Renal cortex interstitium (tissue), 11 donors: ENCODE results near the gene FGFRL1. TPM values are rescaled to one million over a fixed set of nuclear protein-coding genes. Genes with fewer than 3 reads are reported as not detected.
"Not testable (repeated sequence)": the region's sequence is repeated elsewhere in the genome, so short reads cannot be mapped to it uniquely, and the experiment has no call there.

ENCODE experiments used
- DNase-seq, 11 donors: peaks; one replicate each; pipeline ENCODE4 v3.0.0-alpha.2; 2013; ENCODE audit warnings: low read depth in 9 of 11, low spot score in 4 of 11; ENCODE audit errors: extremely low read depth in 1 of 11
- polyA plus RNA-seq, 3 donors: library from polyadenylated mRNA; unstranded; fragments of 120-200 nt; gene quantifications; one replicate each; pipeline ENCODE4 v1.2.1, GENCODE V29; 2013; ENCODE audit not compliant: insufficient read length in 3 of 3

FGFRL1 gene
- polyA plus RNA-seq, 3 donors = 35.1 to 43.3 (median 36.3) TPM

DNA sequence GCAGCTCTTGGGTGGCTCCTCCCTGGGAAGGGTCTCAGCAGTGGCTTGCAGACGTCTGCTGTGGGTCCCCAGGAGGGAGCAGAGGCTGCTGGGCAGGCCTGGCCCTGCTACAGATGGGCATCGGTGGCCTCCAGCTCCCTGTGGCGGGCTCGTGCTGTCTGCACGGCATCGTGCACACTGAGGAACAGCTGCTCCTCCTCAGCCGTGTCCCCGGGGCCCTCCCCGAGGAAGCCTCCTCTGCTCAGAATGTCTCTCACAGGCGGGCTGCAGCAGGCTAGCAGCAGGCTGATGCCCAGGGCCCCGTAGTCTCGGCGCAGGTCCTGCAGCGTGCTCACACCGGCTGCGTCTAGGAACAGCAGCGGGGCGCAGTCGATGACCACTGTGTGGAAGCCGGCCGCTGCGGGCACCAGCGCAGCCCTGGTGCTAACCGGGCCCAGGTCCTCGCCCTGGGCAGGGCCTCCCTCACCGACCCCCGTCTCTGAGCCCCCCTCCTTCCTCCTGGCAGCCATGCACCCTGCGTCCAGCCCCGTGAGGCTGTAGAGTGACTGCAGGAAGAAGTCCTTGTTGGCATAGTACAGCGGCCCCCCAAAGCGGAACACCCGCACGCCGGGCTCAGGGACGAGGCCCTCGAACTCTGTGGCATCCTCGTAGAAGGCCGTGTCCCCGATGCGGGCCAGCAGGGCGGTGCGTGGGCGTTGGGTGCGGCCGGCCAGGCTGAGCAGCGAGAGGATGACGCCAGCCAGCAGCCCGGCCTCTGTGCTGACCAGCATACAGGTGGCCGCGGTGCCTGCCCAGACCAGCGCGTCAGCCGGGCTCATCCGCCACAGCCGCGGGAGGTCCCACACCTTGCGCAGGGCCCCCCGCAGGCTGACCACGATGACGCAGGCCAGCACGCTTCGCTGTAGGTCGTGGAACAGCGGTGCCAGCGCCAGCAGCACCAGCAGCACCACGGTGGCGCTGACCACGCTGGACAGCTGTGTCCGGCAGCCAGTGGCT is 22.4 kb upstream of the FGFRL1 start:
- DNase-seq = no peak

DNA sequence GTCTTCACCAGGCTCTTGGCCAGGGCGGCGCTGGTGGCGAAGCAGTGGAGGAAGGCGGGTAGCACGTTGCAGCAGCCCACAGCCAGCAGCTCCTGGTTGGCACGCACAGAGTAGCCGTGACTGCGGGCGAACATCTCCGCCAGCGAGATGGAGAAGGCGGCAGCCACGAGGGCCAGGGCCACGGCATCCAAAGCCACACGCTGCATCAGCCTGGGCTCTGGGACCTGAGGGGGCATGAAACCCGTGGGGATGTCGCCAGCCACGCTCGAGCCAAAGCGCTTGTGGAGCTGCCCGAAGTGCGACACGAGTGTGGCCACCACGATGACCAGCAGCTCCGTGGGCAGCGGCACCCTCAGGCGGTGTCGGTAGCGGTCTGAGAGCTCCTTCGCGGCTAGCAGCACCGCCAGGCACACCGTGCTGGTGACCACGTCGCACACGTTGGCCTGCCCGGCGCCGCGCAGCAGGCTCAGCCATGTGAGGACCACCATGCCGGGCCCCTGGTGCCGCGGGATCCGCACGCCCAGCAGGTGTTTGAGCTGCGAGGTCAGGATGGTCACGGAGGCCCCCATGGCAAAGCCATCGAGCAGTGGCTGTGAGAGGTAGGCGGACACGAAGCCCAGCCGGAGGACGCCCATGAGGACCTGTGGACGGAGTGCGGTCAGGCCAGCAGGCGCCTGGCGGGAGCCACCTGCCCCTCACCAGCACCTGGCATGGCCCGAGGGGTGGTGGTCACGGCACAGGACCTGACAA is 21.5 kb upstream of the FGFRL1 start:
- no peak for DNase-seq

DNA sequence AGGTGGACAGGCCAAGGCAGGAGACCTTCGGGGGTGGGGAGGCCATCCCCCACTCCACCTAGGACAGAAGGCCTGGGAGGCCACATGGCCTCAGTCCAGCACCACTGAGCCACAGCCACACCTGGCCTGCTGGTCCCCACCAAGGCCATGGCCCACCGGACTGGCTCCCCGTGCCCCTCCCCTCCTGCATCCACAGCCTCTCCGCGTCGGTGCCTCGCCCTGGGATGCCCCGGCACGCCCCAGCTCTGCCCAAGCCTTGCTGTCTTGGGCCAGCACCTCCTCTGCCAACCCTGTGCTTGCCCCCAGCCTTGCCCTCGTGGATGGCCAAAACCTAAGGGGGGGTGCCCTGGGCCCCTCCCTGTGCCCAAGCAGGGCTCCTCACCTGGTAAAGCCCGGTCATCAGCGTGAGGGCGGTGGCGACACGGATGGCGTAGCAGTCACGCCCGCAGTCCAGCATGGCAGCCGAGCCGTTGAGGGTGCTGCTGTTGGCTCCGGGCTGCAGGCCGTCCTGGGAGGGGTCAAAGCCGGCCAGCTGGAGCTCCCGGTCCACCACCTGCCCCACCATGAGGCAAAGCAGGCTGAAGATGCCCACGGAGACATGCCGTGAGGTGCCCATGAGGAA is 20.6 kb upstream of the FGFRL1 start:
- no peak for DNase-seq

DNA sequence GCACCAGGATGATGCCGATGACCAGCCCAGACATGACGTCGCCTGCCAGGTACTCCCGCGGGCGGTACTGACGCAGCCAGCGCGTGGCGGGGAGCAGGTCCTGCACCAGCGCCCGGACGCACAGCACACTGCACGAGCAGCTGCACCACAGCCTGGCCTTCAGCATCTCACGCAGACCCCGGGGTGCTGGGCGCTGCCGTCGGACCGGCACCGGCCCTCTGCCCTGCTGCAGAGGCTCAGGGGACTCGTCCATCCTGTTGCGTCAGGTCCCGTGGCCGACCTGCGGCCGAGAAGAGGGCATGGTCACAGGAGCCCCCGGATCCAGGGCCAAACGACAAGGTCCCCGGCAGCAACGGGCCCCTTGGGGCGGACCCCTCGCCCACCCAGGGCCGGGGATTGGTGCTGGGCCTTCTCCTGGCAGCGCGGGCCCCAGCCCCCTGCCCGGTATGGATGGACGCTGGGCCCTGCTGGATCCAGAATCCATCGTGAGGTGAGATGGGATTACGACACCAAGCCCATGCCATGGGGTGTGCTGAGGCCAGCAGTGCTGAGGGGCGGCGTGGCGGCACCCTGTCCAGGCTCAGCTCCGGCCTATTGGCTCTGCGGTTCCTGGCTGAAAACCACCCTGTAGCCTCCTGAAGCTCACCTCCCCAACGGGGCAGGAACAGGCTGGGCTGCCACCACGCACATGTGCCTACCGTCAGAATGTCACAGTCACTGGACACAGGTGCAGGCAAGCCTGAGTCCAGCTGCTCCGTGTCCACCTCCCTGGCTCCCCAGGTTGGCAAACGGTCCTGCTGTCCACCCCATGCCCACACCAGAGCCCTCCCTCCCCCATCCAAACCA is 19.8 kb upstream of the FGFRL1 start:
- no peak for DNase-seq

DNA sequence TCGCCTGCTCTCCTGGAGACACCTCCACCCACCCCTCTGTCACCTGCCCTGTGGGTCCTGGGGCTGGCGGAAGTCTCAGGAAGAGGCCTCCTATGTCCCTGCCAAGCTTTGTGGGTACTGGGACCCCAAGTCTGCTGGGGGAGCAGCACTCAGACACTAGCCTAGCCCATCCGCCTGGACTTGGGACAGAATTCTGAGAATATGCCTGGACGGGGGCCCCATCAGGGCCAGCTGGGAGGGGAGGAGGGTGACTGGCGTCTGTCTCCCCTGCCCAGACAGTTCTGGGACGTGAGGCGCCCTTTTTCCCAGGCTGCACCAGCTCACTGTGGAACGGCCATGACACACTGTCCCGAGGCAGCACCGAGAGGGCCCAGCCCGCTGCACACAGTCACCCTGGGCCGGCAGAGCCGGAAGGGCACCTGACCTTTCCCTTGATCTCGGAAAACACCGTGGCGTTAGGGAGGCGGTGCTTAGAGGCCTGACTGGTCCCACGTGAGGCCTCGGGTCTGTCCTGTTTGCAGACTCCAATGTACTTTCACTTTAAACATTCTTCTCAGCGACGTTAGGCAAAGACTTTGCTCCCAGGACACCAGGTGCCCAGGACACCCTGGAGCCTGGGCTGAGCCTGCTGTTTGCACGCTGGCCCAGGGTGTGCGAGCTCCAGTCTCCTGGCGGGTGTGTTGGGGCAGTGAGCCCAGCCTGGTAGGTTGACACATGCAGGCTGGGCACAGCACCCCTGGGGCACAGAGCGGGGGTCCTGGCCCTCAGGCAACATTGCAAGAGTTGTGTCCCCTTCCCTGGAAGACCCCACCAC is 18.9 kb upstream of the FGFRL1 start:
- no peak for DNase-seq

DNA sequence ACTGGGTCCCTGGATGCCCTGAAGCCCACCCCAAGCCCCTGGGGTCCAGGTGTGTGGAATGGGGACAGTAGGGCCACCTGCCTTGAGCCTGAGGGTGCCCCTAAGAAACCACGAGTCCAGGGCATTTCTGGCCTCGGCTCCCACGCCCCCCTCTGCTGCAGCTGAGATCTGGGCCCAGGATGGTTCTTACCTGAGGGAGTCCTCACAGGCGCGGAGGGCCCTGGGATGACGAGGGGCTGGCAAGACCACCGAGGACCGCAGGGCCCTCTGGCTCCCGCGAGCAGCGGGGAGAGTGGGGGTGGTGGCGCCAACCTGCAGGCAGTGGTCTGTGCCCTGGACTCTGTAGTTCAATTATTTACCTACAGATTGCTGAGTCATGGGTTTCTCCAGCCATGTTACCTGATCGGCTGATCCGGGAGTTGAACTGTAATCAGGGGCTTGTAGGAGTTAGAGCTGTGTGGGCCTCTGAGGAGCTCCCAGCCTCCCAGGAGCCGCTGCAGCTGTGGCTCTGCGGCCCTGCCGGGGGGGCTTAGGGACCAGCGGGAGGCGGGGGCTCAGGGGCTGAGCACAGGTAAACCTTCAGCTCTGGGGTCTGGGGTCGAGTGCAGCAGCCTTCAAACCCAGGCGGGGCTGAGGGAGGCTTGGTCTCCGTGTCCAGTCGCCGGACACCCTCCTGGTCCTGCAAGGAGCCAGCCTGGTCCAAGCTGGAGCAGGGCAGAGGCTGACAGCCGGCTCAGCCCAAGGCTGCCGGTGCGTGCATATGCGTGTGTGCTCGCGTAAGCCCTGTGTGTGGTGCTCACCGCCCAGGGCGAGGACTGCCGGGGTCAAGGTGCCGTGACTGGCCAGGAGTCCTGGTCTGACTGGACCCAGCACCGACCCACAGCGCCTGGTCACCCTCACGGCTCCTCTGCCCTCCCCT is 18.1 kb upstream of the FGFRL1 start, which contains the start of gene SLC26A1:
Gene SLC26A1, minus strand, starts transcription at position 294 of the 919 bp plus-strand sequence. CDS start 1,701 bp downstream, outside the sequence.
- DNase-seq = no peak

DNA sequence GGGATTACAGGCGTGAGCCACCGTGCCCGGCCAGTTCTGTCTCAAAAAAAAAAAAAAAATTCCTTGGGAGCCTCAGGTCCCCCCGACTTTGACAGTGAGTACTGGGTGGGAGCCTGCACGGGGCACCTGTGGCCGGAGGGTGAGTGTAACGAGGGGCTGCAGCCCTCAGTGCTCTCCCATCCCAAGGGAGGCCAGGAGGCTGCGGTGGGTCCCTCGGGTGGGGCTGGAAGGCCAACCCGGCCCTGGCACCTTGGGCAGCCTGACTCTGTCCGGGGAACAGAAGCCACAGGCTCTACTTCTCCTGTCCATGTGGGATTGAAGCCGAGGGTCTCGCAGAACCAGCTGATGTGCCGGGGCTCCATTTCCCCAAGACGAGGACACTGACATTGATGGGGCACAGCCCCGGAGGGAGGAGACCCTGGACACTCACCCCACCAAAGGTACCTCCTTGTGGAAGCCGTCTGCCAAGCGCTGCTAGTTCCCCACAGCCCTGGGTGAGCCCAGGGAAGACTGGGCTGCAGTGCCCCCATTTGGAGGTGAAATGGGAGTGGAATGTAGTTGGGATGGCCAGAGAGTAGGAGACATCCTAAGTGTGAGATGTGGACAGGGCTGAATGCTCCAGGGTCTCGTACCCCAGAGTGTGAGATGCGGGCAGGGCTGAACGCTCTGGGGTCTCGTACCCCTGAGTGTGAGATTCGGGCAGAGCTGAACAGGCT is 16.0 kb upstream of the FGFRL1 start:
- DNase-seq = no peak

DNA sequence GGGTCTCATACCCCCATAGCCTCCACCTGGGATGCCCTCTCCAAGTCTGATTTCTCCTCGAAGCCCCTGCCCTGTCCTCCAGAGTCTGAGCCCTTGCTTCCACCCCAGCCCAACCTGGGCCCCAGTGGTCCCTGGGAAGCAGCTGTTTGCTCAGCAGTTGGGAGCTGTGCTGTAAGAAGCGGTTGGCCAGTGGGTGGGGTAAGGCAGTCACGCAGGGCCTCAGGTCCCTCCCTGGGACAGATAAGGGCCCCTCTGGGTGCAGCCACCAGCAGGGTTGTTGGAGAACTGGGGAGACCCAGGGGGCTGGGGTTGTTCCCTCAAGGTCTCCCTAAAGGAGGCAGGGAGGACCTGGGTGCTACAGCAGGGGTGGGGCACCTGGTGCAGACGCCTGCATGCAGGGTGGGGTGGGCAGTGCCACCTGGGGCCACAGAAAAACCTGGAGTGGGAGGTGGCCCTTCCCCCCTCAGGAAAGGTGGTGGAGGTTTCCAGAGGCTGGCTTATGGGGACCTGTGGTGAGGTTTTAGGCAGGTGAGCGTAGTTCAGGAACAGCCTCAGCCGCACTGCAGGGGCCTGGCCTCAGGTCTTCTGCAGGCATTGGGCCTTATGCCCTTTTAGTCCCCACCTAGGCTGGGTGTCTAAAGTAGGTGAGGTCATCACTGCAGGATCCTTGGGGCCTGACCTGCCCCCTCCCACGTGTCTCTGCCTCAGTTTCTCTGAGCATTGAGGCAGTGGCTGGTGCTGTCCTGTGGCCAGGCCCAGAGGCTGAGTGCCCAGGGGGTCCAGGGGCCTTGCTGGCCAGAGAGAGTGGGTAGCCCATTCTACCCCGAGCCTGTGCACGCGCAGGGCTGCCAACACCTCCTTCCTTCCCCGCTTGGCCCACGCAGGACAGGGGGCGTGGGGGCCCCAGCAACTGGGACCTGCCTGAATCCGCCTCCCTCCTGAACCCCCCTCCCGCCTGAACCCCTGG is 15.1 kb upstream of the FGFRL1 start:
- no peak for DNase-seq

DNA sequence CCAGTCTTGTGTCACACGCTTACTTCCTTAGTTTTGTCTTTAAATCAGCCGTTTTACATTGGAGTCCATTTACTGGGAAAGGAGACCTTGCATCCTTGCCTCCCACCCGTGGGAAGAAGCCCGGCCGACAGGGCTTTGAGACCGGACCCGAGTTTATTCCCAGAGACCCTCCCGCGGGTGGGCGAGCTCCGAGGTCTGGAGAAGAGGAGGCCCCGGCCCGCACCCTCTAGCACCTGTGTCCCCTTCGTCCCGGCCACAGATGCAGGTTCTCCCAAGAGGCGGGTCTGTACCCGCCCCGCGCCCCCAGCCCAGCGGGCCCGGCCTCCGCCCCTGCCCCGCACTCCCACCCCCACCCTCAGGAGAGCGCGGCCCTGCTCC is 14.4 kb upstream of the FGFRL1 start:
- no peak for DNase-seq

DNA sequence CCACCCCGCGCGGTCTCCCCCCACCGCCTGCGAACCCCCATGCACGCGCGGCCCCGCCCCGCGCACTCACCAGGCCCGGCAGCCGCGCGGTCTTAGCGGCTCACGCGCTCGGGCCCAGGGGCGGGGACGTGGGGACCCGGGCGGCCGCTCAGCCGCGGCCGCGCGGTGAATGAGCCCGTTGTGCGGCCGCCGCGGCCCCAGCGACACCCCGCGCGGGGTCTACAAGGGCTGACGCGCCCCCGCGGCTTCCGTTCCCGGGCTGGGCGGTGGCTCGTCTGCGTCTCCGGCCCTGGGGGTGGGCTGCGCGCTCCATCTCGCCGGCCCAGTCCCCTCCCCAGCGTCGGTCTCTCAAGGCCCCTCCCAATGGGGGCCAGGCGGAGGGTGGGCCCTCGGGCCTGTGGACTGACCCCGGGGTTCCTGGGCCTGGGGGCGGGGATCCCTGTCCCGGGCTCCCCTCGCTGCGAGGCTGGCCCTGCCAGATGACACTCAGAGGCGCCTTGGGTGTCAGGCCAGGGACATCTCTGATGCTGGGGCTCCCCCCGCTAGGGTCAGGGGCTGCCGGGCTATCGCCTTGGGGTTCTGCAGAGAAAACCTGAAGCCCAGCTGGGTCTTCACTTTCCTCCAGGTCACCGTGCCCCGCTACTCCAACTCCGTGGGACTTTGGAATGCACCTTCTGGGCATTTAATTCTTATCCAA is 13.9 kb upstream of the FGFRL1 start:
- no peak for DNase-seq

DNA sequence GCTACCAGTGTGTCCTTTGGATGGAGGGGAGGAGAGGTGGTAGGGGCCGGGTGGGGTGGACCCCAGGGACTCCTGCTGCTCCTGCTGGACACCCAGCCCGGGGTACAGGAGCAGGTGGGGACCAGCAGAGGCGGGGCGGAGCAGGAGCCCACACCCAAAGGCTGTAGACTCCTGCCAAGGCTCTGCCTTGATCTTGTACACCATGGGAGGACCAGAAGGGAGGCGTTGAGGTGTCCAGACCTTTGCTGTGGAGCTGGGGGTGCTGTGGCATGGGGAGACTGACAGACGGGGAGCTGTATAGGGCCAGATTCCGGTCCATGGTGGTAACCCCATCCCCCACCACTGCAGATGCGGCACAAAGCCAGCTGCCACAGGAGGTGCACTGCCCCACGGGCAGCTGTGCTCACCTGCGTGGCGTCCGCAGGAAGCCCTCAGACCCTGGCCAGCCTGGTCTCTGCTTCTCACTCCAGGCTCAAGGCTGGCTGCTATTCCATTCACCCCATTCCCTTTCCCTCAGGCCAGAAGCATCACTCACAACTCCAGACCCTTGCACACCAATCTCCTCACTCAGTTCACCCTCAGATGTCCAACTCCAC is 13.2 kb upstream of the FGFRL1 start:
- no peak for DNase-seq

DNA sequence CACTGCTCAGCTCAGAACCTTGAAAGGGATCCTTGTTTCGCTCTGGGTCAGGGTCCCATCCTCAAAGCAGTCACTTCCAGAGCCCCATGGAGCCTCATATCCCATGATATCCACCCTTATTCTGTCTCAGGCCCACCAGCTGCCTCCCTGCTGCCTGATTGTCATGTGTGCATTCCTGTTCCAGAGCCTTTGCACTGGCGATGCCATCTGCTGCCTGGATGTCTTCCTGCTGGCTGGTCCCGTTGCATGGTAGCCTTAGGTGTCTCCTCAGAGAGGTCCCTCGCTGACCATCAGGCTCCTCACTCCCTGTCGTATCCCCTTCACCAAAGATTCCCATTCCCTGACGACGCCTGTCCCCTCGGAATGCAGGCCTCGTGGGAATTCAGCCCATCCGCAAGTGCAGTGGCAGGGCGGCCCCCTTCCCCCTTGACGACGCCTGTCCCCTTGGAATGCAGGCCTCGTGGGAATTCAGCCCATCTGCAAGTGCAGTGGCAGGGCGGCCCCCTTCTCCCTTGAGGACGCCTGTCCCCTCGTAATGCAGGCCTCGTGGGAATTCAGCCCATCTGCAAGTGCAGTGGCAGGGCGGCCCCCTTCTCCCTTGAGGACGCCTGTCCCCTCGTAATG is 12.1 kb upstream of the FGFRL1 start:
- not testable (repeated sequence) for DNase-seq

DNA sequence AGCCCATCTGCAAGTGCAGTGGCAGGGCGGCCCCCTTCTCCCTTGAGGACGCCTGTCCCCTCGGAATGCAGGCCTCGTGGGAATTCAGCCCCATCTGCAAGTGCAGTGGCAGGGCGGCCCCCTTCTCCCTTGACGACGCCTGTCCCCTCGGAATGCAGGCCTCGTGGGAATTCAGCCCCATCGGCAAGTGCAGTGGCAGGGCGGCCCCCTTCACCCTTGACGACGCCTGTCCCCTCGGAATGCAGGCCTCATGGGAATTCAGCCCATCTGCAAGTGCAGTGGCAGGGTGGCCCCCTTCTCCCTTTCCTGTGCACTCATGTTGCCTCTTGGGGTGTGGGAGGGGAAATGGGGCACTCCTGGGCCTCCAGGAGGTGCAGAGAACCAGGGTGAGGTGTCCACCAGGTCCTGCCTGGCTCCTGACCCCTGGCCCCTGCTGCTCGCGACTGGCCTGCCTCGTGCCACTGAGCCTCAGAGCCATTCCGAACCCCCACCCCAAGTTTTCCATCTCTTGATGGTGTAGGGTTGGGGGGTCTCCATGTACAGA is 11.5 kb upstream of the FGFRL1 start:
- no peak for DNase-seq
